Measurements from ENCODE around the gene STXBP5. TPM values are rescaled to one million over a fixed set of nuclear protein-coding genes. Genes with fewer than 3 reads are reported as not detected.

Gene STXBP5
- total RNA-seq, 2 donors from 2014 or later, result 13.0 to 20.2 TPM

GRCh38 chr6:147260091-147260490 is 55.9 kb downstream of the STXBP5 start:
- Mint-ChIP-seq H3K36me3 (ENCODE audit: low read depth) (peaks cover 23% of the 10 kb centered on the region), H3K27me3 (no peaks in the 10 kb centered on the region), H3K4me3 (no peak overlapping the region), H3K9me3 (no peaks in the 10 kb centered on the region), H3K4me1 (no peaks in the 10 kb centered on the region), H3K27ac (no peak overlapping the region)
- no peak for ATAC-seq (replicated peaks)

DNA sequence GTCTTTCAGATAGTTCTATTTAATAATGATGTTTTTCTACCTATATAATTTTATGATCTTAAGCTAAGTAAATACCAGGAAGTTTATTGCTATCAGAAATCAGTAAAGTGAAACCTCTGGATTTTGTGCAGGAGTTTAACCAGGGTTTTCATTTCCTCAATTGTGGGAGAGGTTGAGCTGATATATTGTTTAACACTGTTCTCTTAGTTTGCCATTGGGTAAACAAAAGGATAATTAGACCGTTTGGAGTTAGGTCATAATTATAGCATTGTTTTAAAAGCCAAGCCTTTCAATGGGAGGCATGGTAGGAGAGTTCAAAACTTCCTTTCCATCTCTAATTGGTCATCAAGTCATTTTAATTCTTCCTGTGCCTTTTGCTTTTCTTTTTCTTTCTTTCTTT is 58.7 kb downstream of the STXBP5 start:
- Mint-ChIP-seq H3K27me3 (no peaks in the 10 kb centered on the region), H3K9me3 (no peaks in the 10 kb centered on the region), H3K4me3 (no peak overlapping the region), H3K27ac (no peak overlapping the region), H3K4me1 (peaks cover 3% of the 10 kb centered on the region), H3K36me3 (ENCODE audit: low read depth) (peaks cover 48% of the 10 kb centered on the region)
- ATAC-seq (replicated peaks), result no peak

DNA sequence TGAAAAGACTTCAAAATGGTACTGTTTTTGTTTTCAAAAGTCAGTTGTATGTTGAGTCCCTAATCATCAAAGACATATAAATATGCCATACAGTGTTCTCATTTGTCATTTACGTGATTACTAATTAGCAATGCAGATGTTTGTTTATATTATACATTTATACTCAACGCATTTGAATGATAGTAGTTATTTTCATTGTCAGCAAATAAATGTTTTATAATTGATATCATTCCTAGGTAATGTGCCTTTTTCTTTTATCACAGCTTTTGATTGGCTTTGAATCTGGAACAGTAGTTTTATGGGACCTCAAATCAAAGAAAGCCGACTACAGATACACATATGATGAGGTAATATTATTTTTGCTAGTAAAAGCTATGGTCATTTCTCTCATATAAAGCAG is 62.6 kb downstream of the STXBP5 start:
- ATAC-seq (replicated peaks), result no peak
- H3K27me3 Mint-ChIP-seq, result no peaks in the 10 kb centered on the region
- H3K36me3 Mint-ChIP-seq (ENCODE audit: low read depth), result peaks cover 72% of the 10 kb centered on the region
- no peak overlapping the region for H3K4me3 Mint-ChIP-seq
- no peaks in the 10 kb centered on the region for H3K9me3 Mint-ChIP-seq
- peaks cover 7% of the 10 kb centered on the region for H3K4me1 Mint-ChIP-seq
- no peak overlapping the region for H3K27ac Mint-ChIP-seq

DNA sequence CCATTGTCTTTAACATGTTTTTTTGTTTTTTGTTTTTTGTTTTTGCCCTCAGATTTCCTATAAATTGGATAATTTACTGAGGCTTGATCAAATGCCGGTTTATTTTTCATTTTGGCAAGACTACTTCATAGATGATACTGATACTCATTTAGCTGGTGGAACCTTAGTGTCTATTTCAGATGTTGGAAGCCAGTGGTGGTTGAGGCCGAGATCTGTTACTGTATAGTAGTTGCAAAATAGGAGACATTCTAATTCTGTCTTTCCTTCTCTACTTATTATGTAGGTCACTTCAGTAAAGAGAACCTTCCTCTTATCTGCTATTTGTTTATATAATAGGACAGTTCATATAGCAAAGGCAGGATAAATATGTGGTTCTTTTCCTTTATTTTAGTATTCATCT is 63.4 kb downstream of the STXBP5 start:
- H3K4me3 Mint-ChIP-seq, result no peak overlapping the region
- H3K4me1 Mint-ChIP-seq, result peaks cover 7% of the 10 kb centered on the region
- ATAC-seq (replicated peaks), result no peak

DNA sequence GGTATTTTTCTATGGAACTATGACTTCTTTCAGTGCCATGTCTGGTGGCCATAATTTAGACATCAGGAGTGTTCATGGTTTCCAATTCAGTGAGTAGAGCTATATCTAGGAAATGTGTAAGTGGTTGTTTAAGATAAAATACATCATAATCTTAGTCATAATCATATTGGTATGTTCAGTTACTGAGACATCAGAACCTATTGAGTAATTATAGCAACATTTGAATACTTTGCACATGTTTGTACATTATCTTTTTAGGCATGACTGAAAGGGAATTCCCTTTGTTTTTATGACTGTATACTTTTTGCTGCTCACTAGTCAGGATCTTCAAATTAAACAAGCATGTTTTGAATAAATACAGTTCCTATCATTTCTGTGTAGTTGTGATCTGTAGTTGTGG is 64.0 kb downstream of the STXBP5 start:
- no peaks in the 10 kb centered on the region for H3K9me3 Mint-ChIP-seq
- H3K4me1 Mint-ChIP-seq, result peaks cover 7% of the 10 kb centered on the region
- H3K36me3 Mint-ChIP-seq (ENCODE audit: low read depth), result peaks cover 81% of the 10 kb centered on the region
- H3K27me3 Mint-ChIP-seq, result no peaks in the 10 kb centered on the region
- ATAC-seq (replicated peaks), result peak; percentile 90
- H3K4me3 Mint-ChIP-seq, result peak overlapping the region; percentile 35
- H3K27ac Mint-ChIP-seq, result peak overlapping the region; percentile 95

More for the DNA sequence above, 63.4 kb downstream of the STXBP5 start:
- H3K36me3 Mint-ChIP-seq (ENCODE audit: low read depth), result peaks cover 80% of the 10 kb centered on the region
- no peaks in the 10 kb centered on the region for H3K27me3 Mint-ChIP-seq
- no peaks in the 10 kb centered on the region for H3K9me3 Mint-ChIP-seq
- peak overlapping the region; percentile 95 for H3K27ac Mint-ChIP-seq

- H3K4me3 Mint-ChIP-seq, result no peak overlapping the region
- H3K27me3 Mint-ChIP-seq, result no peaks in the 10 kb centered on the region
- no peaks in the 10 kb centered on the region for H3K9me3 Mint-ChIP-seq
- H3K27ac Mint-ChIP-seq, result no peak overlapping the region
- ATAC-seq (replicated peaks), result no peak
- H3K4me1 Mint-ChIP-seq, result no peaks in the 10 kb centered on the region
- H3K36me3 Mint-ChIP-seq (ENCODE audit: low read depth), result peaks cover 80% of the 10 kb centered on the region
Measured at GRCh38 chr6:147274012-147274411, 69.8 kb downstream of the STXBP5 start.

DNA sequence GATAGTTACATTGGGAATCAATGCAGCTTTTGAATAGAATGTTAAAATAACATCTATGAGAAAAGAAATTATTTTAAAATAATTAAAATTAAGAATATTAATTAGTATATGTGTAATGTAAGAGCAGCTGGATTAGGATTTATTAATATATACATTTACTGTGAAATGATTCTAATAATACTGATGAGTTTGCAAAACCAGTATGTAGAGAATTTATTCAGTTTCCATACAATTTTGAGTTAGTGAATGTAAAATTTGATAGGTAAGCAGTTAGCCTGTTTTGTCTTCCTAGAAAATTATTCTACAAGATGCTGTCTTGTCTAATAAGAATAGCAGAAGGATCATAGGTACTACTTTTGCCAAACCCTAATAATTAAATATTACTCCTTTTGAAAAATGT is 70.6 kb downstream of the STXBP5 start:
- Mint-ChIP-seq H3K27me3 (no peaks in the 10 kb centered on the region), H3K4me3 (no peak overlapping the region), H3K36me3 (ENCODE audit: low read depth) (peaks cover 80% of the 10 kb centered on the region), H3K27ac (no peak overlapping the region), H3K4me1 (peaks cover 5% of the 10 kb centered on the region), H3K9me3 (no peaks in the 10 kb centered on the region)
- ATAC-seq (replicated peaks), result no peak

GRCh38 chr6:147278891-147279290 is 74.7 kb downstream of the STXBP5 start:
- Mint-ChIP-seq H3K4me3 (no peak overlapping the region), H3K27ac (no peak overlapping the region), H3K4me1 (peaks cover 22% of the 10 kb centered on the region), H3K9me3 (no peaks in the 10 kb centered on the region), H3K27me3 (no peaks in the 10 kb centered on the region), H3K36me3 (ENCODE audit: low read depth) (peaks cover 64% of the 10 kb centered on the region)
- ATAC-seq (replicated peaks), result no peak

- no peak for ATAC-seq (replicated peaks)
- H3K36me3 Mint-ChIP-seq (ENCODE audit: low read depth), result peaks cover 60% of the 10 kb centered on the region
- H3K4me1 Mint-ChIP-seq, result peaks cover 25% of the 10 kb centered on the region
- H3K27ac Mint-ChIP-seq, result peak overlapping the region; percentile 87
- no peaks in the 10 kb centered on the region for H3K9me3 Mint-ChIP-seq
- no peaks in the 10 kb centered on the region for H3K27me3 Mint-ChIP-seq
- H3K4me3 Mint-ChIP-seq, result peak overlapping the region; percentile 66
Measured at GRCh38 chr6:147279427-147279826, 75.2 kb downstream of the STXBP5 start.

DNA sequence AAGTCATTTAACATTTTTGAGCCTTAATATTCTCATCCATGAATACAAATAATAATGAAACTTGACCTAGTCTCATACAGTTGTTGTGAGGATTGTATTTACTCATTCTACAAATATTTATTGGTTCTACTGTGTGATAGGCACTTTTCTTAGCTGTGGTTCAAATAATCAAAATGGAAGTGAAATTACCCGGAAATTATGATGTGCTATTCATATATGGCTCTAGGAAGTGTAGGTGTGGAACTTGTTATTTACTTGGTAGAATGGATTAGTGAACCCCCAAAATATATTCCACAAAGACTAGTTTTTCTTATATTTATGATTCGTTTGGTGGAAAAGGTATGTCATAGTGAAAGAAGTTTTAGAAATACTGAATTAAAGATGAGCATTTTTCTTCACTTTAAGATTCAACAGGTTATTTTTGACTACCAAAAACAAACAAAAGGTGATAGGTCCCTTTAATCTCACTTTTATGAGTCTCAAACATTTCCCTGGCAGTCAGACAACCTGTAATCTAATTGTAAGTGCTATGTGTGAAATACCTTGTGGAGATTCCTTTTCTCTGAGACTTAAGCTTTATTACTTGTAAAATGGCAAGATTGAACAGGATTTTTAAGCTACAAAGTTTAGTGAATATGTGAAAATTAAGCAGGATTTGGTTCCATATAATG is 77.8 kb downstream of the STXBP5 start:
- H3K4me3 Mint-ChIP-seq, result peak overlapping the region; percentile 67
- H3K36me3 Mint-ChIP-seq (ENCODE audit: low read depth), result peaks cover 50% of the 10 kb centered on the region
- H3K27ac Mint-ChIP-seq, result peak overlapping the region; percentile 95

GRCh38 chr6:147282566-147282959 is 78.3 kb downstream of the STXBP5 start:
- H3K4me3 Mint-ChIP-seq, result peak overlapping the region; percentile 67
- peak; percentile 19 for ATAC-seq (replicated peaks)
- peaks cover 45% of the 10 kb centered on the region for H3K36me3 Mint-ChIP-seq (ENCODE audit: low read depth)
- no peaks in the 10 kb centered on the region for H3K27me3 Mint-ChIP-seq
- no peaks in the 10 kb centered on the region for H3K9me3 Mint-ChIP-seq
- peak overlapping the region; percentile 95 for H3K27ac Mint-ChIP-seq
- H3K4me1 Mint-ChIP-seq, result peaks cover 33% of the 10 kb centered on the region

More for the DNA sequence above, 77.8 kb downstream of the STXBP5 start:
- Mint-ChIP-seq H3K27me3 (no peaks in the 10 kb centered on the region), H3K9me3 (no peaks in the 10 kb centered on the region), H3K4me1 (peaks cover 33% of the 10 kb centered on the region)
- ATAC-seq (replicated peaks), result peak; percentile 85

GRCh38 chr6:147283460-147283859 is 79.2 kb downstream of the STXBP5 start:
- ATAC-seq (replicated peaks), result no peak
- no peak overlapping the region for H3K4me3 Mint-ChIP-seq
- H3K27me3 Mint-ChIP-seq, result no peaks in the 10 kb centered on the region
- H3K36me3 Mint-ChIP-seq (ENCODE audit: low read depth), result peaks cover 36% of the 10 kb centered on the region
- peaks cover 33% of the 10 kb centered on the region for H3K4me1 Mint-ChIP-seq
- H3K9me3 Mint-ChIP-seq, result no peaks in the 10 kb centered on the region
- H3K27ac Mint-ChIP-seq, result peak overlapping the region; percentile 58

- H3K27me3 Mint-ChIP-seq, result no peaks in the 10 kb centered on the region
- H3K4me1 Mint-ChIP-seq, result peaks cover 27% of the 10 kb centered on the region
- peak overlapping the region; percentile 46 for H3K27ac Mint-ChIP-seq
- H3K9me3 Mint-ChIP-seq, result no peaks in the 10 kb centered on the region
- H3K36me3 Mint-ChIP-seq (ENCODE audit: low read depth), result peaks cover 31% of the 10 kb centered on the region
- ATAC-seq (replicated peaks), result no peak
- peak overlapping the region; percentile 3 for H3K4me3 Mint-ChIP-seq
Measured at GRCh38 chr6:147285087-147285855, 81.1 kb downstream of the STXBP5 start.

DNA sequence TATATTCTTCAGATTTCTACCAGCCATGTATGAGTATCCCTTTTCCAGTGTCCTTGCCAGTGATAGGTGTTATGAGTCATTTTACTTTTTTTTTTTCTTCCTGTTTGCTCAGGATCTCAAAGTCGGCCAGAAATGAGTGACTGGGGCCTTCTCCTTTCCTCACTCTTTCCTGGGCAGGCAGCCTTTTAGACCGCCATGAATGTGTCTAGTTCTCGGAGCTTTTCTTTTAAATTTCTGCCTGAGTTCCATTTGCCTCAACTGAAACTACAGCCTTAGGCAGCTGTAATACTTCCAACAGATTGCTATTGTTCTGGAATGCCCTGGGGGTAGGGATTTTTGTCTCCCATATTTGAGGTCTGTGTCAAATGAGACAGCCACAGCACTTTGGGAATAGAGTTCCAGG is 83.7 kb downstream of the STXBP5 start:
- Mint-ChIP-seq H3K4me1 (peaks cover 14% of the 10 kb centered on the region), H3K27me3 (no peaks in the 10 kb centered on the region), H3K36me3 (ENCODE audit: low read depth) (peaks cover 14% of the 10 kb centered on the region), H3K27ac (no peak overlapping the region), H3K4me3 (no peak overlapping the region), H3K9me3 (no peaks in the 10 kb centered on the region)
- ATAC-seq (replicated peaks), result no peak

DNA sequence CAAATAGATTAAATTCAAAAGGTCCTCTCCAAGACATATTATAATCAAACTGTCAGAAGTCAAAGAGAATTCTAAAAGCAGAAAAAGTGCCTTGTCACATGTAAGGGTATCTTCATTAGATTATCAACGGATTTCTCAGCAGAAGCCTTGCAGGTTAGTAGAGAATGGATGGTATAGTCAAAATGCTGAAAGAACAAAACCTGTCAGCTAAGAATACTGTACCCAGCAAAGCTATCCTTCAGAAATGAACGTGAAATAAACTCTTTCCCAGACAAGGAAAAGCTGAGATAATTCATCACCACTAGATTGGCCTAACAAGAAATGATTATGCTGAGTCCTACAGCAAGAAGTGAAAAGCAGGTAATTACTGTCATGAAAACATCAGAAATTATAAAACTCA is 92.9 kb downstream of the STXBP5 start:
- no peak for ATAC-seq (replicated peaks)
- peaks cover 24% of the 10 kb centered on the region for H3K9me3 Mint-ChIP-seq
- no peak overlapping the region for H3K27ac Mint-ChIP-seq
- peaks cover 40% of the 10 kb centered on the region for H3K36me3 Mint-ChIP-seq (ENCODE audit: low read depth)
- no peaks in the 10 kb centered on the region for H3K27me3 Mint-ChIP-seq
- H3K4me3 Mint-ChIP-seq, result peak overlapping the region; percentile 31
- peaks cover 20% of the 10 kb centered on the region for H3K4me1 Mint-ChIP-seq

Measured in activated T-helper 17 cell treated with anti-CD3 and anti-CD28 coated beads, Interleukin-2, amount 50 U/mL, for 72 hours (primary cell).